HepG2 (cell line): Measurements from ENCODE around the gene DLX1. TPM values are rescaled to one million over a fixed set of nuclear protein-coding genes. Genes with fewer than 3 reads are reported as not detected.

Source experiments
- ATF1 ChIP-seq: IDR thresholded peaks from 2 replicates; pipeline ENCODE4 v1.6.1; 2016; ENCODE audit warnings: mild to moderate bottlenecking, control low read depth
- CENPT ChIP-seq: sonication (generic); formaldehyde crosslinking; IDR thresholded peaks from 2 replicates; pipeline ENCODE4 v1.8.0; 2022; ENCODE audit warnings: low read depth, mild to moderate bottlenecking, moderate library complexity, missing genetic modification reagents
- DDIT3 ChIP-seq: sonication (generic); formaldehyde crosslinking; IDR thresholded peaks from 2 replicates; pipeline ENCODE4 v1.4.0; 2020; ENCODE audit warnings: mild to moderate bottlenecking, missing genetic modification reagents
- HOXA3 ChIP-seq: sonication (generic); formaldehyde crosslinking; IDR thresholded peaks from 2 replicates; pipeline ENCODE4 v1.5.0; 2020; ENCODE audit warnings: missing genetic modification reagents
- MAZ ChIP-seq, 2 experiments: sonication (generic) in 1 of 2; formaldehyde crosslinking in 1 of 2; IDR thresholded peaks; 2 replicates each; pipeline versions ENCODE4 v1.5.0 to v1.6.1; 2012 to 2020; ENCODE audit warnings: low read depth in 2 of 2, mild to moderate bottlenecking in 2 of 2, borderline replicate concordance in 1 of 2, improper control_type of control experiment in 1 of 2, low read length in 1 of 2, missing genetic modification reagents in 1 of 2, moderate library complexity in 1 of 2
- RFX3 ChIP-seq: IDR thresholded peaks from 2 replicates; pipeline ENCODE4 v1.6.1; 2016; ENCODE audit warnings: missing biosample characterization, missing genetic modification reagents
- UBTF ChIP-seq: sonication (generic); formaldehyde crosslinking; IDR thresholded peaks from 2 replicates; pipeline ENCODE4 v1.4.0; 2020; ENCODE audit warnings: mild to moderate bottlenecking, missing genetic modification reagents
- ZBED4 ChIP-seq: sonication (generic); formaldehyde crosslinking; IDR thresholded peaks from 2 replicates; pipeline ENCODE4 v1.4.0; 2020; ENCODE audit warnings: missing genetic modification reagents, borderline replicate concordance
- ZNF550 ChIP-seq: sonication (generic); formaldehyde crosslinking; IDR thresholded peaks from 2 replicates; pipeline ENCODE4 v1.4.0; 2020; ENCODE audit warnings: mild to moderate bottlenecking, missing genetic modification reagents, borderline replicate concordance
- ZNF572 ChIP-seq: sonication (generic); formaldehyde crosslinking; IDR thresholded peaks from 2 replicates; pipeline ENCODE4 v1.5.1; 2020; ENCODE audit warnings: mild to moderate bottlenecking, missing genetic modification reagents
- ZNF646 ChIP-seq: sonication (generic); formaldehyde crosslinking; IDR thresholded peaks from 2 replicates; pipeline ENCODE4 v1.9.0; 2021; ENCODE audit warnings: mild to moderate bottlenecking, missing genetic modification reagents
- polyA plus RNA-seq, 8 experiments: library from polyadenylated mRNA; depleted of rRNA in 3 of 8; stranded (reverse) in 7 of 8; unstranded in 1 of 8; fragments of >200 nt; fragmentation: Illumina TruSeq in 4 of 8; extraction: Trizol in 4 of 8; gene quantifications; 2 replicates each; pipeline versions ENCODE4 v1.2.1 to v1.2.3, GENCODE V29; 2011 to 2016; ENCODE audit warnings: low read depth in 4 of 8, missing spikeins in 1 of 8, mixed read lengths in 1 of 8; ENCODE audit not compliant: insufficient read depth in 1 of 8
- total RNA-seq, 5 experiments: library from RNA; depleted of rRNA; stranded (reverse); fragments of >200 nt; fragmentation: Illumina TruSeq; extraction: Trizol; gene quantifications; 2 replicates each; pipeline ENCODE4 v1.2.3, GENCODE V29; 2016; ENCODE audit warnings: low read depth in 1 of 5

DLX1 gene
- total and polyA plus RNA-seq, 2 of the 13 experiments (the other 11 are each of a cell fraction or from before 2014, with no cell fraction given) = 0.18 to 0.86 TPM

GRCh38 chr2:172086241-172087206, 1.2 kb downstream of the DLX1 start (continued):
- TF ChIP-seq CENPT (CRISPR knock-in tag) = no peak
- no peak for TF ChIP-seq ZBED4 (CRISPR knock-in tag)
- no peak for TF ChIP-seq DDIT3 (CRISPR knock-in tag)
- no peak for TF ChIP-seq MAZ (IDR thresholded peaks at IDR 0.05; ENCODE audit: borderline replicate concordance, low read depth, low read length)
- TF ChIP-seq MAZ (CRISPR knock-in tag; IDR thresholded peaks at IDR 0.05; ENCODE audit: low read depth) = 0 out of 2 replicates have a peak, but pooled peaks have one; percentile 32
- TF ChIP-seq UBTF (CRISPR knock-in tag) = peak; percentile 48
- TF ChIP-seq ZNF646 (CRISPR knock-in tag) = no peak
- TF ChIP-seq ZNF550 = no peak
- TF ChIP-seq HOXA3 (CRISPR knock-in tag) = 0 out of 2 replicates have a peak, but pooled peaks have one; percentile 22
- peak; percentile 26; the same call in 1 of the 2 replicates for TF ChIP-seq ZNF572 (CRISPR knock-in tag)
- no peak for TF ChIP-seq ATF1 (CRISPR knock-in tag)
- no peak for TF ChIP-seq RFX3
